GM18951 (cell line): Measurements from ENCODE around the gene PER2.
"Not testable (repeated sequence)": the region's sequence is repeated elsewhere in the genome, so short reads cannot be mapped to it uniquely, and the experiment has no call there.

Experiments used
- POLR2A ChIP-seq: IDR thresholded peaks from 4 replicates; pipeline ENCODE4 v1.6.1; 2011; ENCODE audit warnings: mild to moderate bottlenecking; ENCODE audit not compliant: insufficient read length, insufficient read depth; ENCODE audit errors: extremely low read depth
- in situ Hi-C: fragments of 300-500 bp; cut with MboI; formaldehyde crosslinking; loops from one replicate; pipeline ENCODE4 v1.12.0; 2022; ENCODE audit warnings: low sequenced_read_pairs, mixed read lengths, inconsistent platforms; ENCODE audit not compliant: unreplicated experiment

Gene PER2

GRCh38 chr2:238320648-238321281, 32.4 kb upstream of the PER2 start:
- in situ Hi-C loops = no loop called here
- no peak for TF ChIP-seq POLR2A

- peak; percentile 47 for TF ChIP-seq POLR2A
- in situ Hi-C loops = no loop called here
Measured at GRCh38 chr2:238320246-238320647, 31.8 kb upstream of the PER2 start, which contains the start of gene TRAF3IP1. Gene TRAF3IP1, plus strand, starts transcription at chr2:238320518. Its CDS starts 145 bp downstream, at chr2:238320663.

GRCh38 chr2:238315031-238315595, 26.7 kb upstream of the PER2 start:
- TF ChIP-seq POLR2A = no peak
- in situ Hi-C loops = no loop called here

- in situ Hi-C loops = no loop called here
- no peak for TF ChIP-seq POLR2A
Measured at GRCh38 chr2:238314576-238314975, 26.2 kb upstream of the PER2 start.

- TF ChIP-seq POLR2A = no peak
- in situ Hi-C loops = no loop called here
Measured at GRCh38 chr2:238313991-238314350, 25.6 kb upstream of the PER2 start.

- no peak for TF ChIP-seq POLR2A
- in situ Hi-C loops = no loop called here
Measured at GRCh38 chr2:238313289-238313990, 25.0 kb upstream of the PER2 start.

GRCh38 chr2:238310721-238311120, 22.3 kb upstream of the PER2 start:
- in situ Hi-C loops = not testable (repeated sequence)

- TF ChIP-seq POLR2A = no peak
- in situ Hi-C loops = no loop called here
Measured at GRCh38 chr2:238308177-238308576, 19.8 kb upstream of the PER2 start.

- no peak for TF ChIP-seq POLR2A
- in situ Hi-C loops = no loop called here
Measured at GRCh38 chr2:238306672-238306998, 18.2 kb upstream of the PER2 start.

GRCh38 chr2:238305965-238306671, 17.7 kb upstream of the PER2 start:
- no peak for TF ChIP-seq POLR2A
- in situ Hi-C loops = no loop called here

GRCh38 chr2:238305092-238305862, 16.9 kb upstream of the PER2 start:
- TF ChIP-seq POLR2A = no peak
- in situ Hi-C loops = no loop called here

- in situ Hi-C loops = no loop called here
- no peak for TF ChIP-seq POLR2A
Measured at GRCh38 chr2:238304116-238304515, 15.7 kb upstream of the PER2 start.

- TF ChIP-seq POLR2A = no peak
- in situ Hi-C loops = no loop called here
Measured at GRCh38 chr2:238302751-238303150, 14.3 kb upstream of the PER2 start.
